IPS-18a (cell line): ENCODE measurements around the gene NFIB.

Experiments
- H3K27ac ChIP-seq: one replicate; pipeline ENCODE4 v1.5.1; 2013; ENCODE audit warnings: low read length
- H3K27me3 ChIP-seq: one replicate; pipeline ENCODE4 v1.6.1; 2013; ENCODE audit warnings: mild to moderate bottlenecking, low read length; ENCODE audit not compliant: control insufficient read depth, insufficient read depth
- H3K36me3 ChIP-seq: one replicate; pipeline ENCODE4 v1.6.1; 2013; ENCODE audit warnings: low read depth, low read length; ENCODE audit not compliant: control insufficient read depth
- H3K4me1 ChIP-seq: one replicate; pipeline ENCODE4 v1.6.1; 2013; ENCODE audit warnings: low read depth, low read length; ENCODE audit not compliant: control insufficient read depth
- H3K4me3 ChIP-seq: one replicate; pipeline ENCODE4 v1.5.1; 2013; ENCODE audit warnings: low read length
- H3K9ac ChIP-seq: one replicate; pipeline ENCODE4 v1.6.1; 2013; ENCODE audit warnings: mild to moderate bottlenecking, low read length, moderate library complexity
- H3K9me3 ChIP-seq: one replicate; pipeline ENCODE4 v1.6.1; 2013; ENCODE audit warnings: low read depth, low read length; ENCODE audit not compliant: control insufficient read depth

NFIB gene

GRCh38 chr9:14316602-14317300, 2.8 kb upstream of the NFIB start:
- Histone ChIP-seq H3K4me3 (peak overlapping the region; percentile 85), H3K27me3 (peaks cover 63% of the 10 kb centered on the region), H3K9ac (peak overlapping the region; percentile 91), H3K36me3 (no peaks in the 10 kb centered on the region), H3K27ac (no peak overlapping the region), H3K9me3 (no peaks in the 10 kb centered on the region), H3K4me1 (peaks cover 56% of the 10 kb centered on the region)

GRCh38 chr9:14315875-14316601, 2.1 kb upstream of the NFIB start:
- peak overlapping the region; percentile 41 for H3K27ac ChIP-seq
- H3K9ac ChIP-seq = peak overlapping the region; percentile 91
- peaks cover 54% of the 10 kb centered on the region for H3K4me1 ChIP-seq
- H3K27me3 ChIP-seq = peaks cover 64% of the 10 kb centered on the region
- H3K9me3 ChIP-seq = no peaks in the 10 kb centered on the region
- peak overlapping the region; percentile 85 for H3K4me3 ChIP-seq
- H3K36me3 ChIP-seq = no peaks in the 10 kb centered on the region

- H3K36me3 ChIP-seq = no peaks in the 10 kb centered on the region
- H3K4me1 ChIP-seq = peaks cover 46% of the 10 kb centered on the region
These were observed 1.3 kb upstream of the NFIB start for GRCh38 chr9:14314929-14315874.

GRCh38 chr9:14314424-14314928, 535 bp upstream of the NFIB start:
- Histone ChIP-seq H3K27ac (peak overlapping the region; percentile 64), H3K4me3 (peak overlapping the region; percentile 85), H3K9me3 (no peaks in the 10 kb centered on the region), H3K4me1 (peaks cover 38% of the 10 kb centered on the region), H3K9ac (peak overlapping the region; percentile 91), H3K36me3 (no peaks in the 10 kb centered on the region), H3K27me3 (peaks cover 52% of the 10 kb centered on the region)

More at GRCh38 chr9:14314929-14315874, 1.3 kb upstream of the NFIB start:
- peaks cover 57% of the 10 kb centered on the region for H3K27me3 ChIP-seq
- peak overlapping the region; percentile 64 for H3K27ac ChIP-seq
- H3K9ac ChIP-seq = peak overlapping the region; percentile 91
- peak overlapping the region; percentile 85 for H3K4me3 ChIP-seq
- no peaks in the 10 kb centered on the region for H3K9me3 ChIP-seq

- Histone ChIP-seq H3K9ac (peak overlapping the region; percentile 72), H3K4me3 (peak overlapping the region; percentile 97), H3K4me1 (peaks cover 28% of the 10 kb centered on the region), H3K27ac (no peak overlapping the region), H3K9me3 (no peaks in the 10 kb centered on the region), H3K27me3 (peaks cover 46% of the 10 kb centered on the region), H3K36me3 (no peaks in the 10 kb centered on the region)
These were observed 482 bp downstream of the NFIB start for GRCh38 chr9:14313378-14313940.

- Histone ChIP-seq H3K4me3 (peak overlapping the region; percentile 97), H3K36me3 (no peaks in the 10 kb centered on the region), H3K27me3 (peaks cover 40% of the 10 kb centered on the region), H3K9ac (peak overlapping the region; percentile 72), H3K27ac (no peak overlapping the region), H3K4me1 (peaks cover 22% of the 10 kb centered on the region), H3K9me3 (no peaks in the 10 kb centered on the region)
These were observed 1.1 kb downstream of the NFIB start for GRCh38 chr9:14312719-14313377.

GRCh38 chr9:14311956-14312685, 1.8 kb downstream of the NFIB start:
- peak overlapping the region; percentile 72 for H3K9ac ChIP-seq
- H3K27ac ChIP-seq = no peak overlapping the region
- H3K4me3 ChIP-seq = peak overlapping the region; percentile 97

GRCh38 chr9:14311171-14311949, 2.6 kb downstream of the NFIB start:
- no peak overlapping the region for H3K9ac ChIP-seq
- H3K27ac ChIP-seq = no peak overlapping the region
- no peaks in the 10 kb centered on the region for H3K9me3 ChIP-seq
- peaks cover 25% of the 10 kb centered on the region for H3K27me3 ChIP-seq
- H3K36me3 ChIP-seq = peaks cover 4% of the 10 kb centered on the region
- H3K4me1 ChIP-seq = peaks cover 9% of the 10 kb centered on the region
- peak overlapping the region; percentile 97 for H3K4me3 ChIP-seq

More at GRCh38 chr9:14311956-14312685, 1.8 kb downstream of the NFIB start:
- Histone ChIP-seq H3K36me3 (no peaks in the 10 kb centered on the region), H3K9me3 (no peaks in the 10 kb centered on the region), H3K4me1 (peaks cover 15% of the 10 kb centered on the region), H3K27me3 (peaks cover 32% of the 10 kb centered on the region)

GRCh38 chr9:14310311-14310710, 3.6 kb downstream of the NFIB start:
- Histone ChIP-seq H3K4me1 (peaks cover 9% of the 10 kb centered on the region), H3K36me3 (peaks cover 4% of the 10 kb centered on the region), H3K27me3 (peaks cover 25% of the 10 kb centered on the region), H3K9ac (no peak overlapping the region), H3K4me3 (no peak overlapping the region), H3K9me3 (no peaks in the 10 kb centered on the region), H3K27ac (no peak overlapping the region)
